Measurements from ENCODE around the gene PRELP. TPM values are rescaled to one million over a fixed set of nuclear protein-coding genes. Genes with fewer than 3 reads are reported as not detected.
A peak's percentile ranks its signal among the peaks of the same experiment; 100 is the strongest.

PRELP gene
- total RNA-seq = 0.25 TPM in 1 of 2 replicates, not detected in the other
- polyA plus RNA-seq = 0.26 TPM in 1 of 2 replicates, not detected in the other

GRCh38 chr1:203475012-203475981 lies at the start of gene PRELP:
Gene PRELP (plus strand): TSS chr1:203475806. CDS start chr1:203483185, 7,379 bp downstream.
- H3K27ac ChIP-seq = no peak within 1 kb of the TSS
- peak; percentile 29 to 60 for DNase-seq (ENCODE audit: low read depth in 1 of 2, low spot score in 1 of 2)
- H3K9me3 ChIP-seq (ENCODE audit: low read depth) = no peaks in the 10 kb centered on the region
- TF ChIP-seq, protein P1, sequence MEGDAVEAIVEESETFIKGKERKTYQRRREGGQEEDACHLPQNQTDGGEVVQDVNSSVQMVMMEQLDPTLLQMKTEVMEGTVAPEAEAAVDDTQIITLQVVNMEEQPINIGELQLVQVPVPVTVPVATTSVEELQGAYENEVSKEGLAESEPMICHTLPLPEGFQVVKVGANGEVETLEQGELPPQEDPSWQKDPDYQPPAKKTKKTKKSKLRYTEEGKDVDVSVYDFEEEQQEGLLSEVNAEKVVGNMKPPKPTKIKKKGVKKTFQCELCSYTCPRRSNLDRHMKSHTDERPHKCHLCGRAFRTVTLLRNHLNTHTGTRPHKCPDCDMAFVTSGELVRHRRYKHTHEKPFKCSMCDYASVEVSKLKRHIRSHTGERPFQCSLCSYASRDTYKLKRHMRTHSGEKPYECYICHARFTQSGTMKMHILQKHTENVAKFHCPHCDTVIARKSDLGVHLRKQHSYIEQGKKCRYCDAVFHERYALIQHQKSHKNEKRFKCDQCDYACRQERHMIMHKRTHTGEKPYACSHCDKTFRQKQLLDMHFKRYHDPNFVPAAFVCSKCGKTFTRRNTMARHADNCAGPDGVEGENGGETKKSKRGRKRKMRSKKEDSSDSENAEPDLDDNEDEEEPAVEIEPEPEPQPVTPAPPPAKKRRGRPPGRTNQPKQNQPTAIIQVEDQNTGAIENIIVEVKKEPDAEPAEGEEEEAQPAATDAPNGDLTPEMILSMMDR (IDR thresholded peaks at IDR 0.05; ENCODE audit: low read depth, low read length) = no peak
- no peak within 1 kb of the TSS for H3K4me3 ChIP-seq
- no peaks in the 10 kb centered on the region for H3K27me3 ChIP-seq
- H3K36me3 ChIP-seq = no peaks in the 10 kb centered on the region
- H3K4me1 ChIP-seq (ENCODE audit: low read depth) = peaks cover 11% of the 10 kb centered on the region

GRCh38 chr1:203426366-203426765 lies 49.2 kb upstream of the PRELP start:
- TF ChIP-seq, protein P1 (IDR thresholded peaks at IDR 0.05; ENCODE audit: low read depth, low read length) = no peak
- Histone ChIP-seq H3K4me3 (no peak overlapping the region), H3K27me3 (no peaks in the 10 kb centered on the region)

GRCh38 chr1:203426870-203427269 lies 48.7 kb upstream of the PRELP start:
- Histone ChIP-seq H3K27ac (no peak overlapping the region), H3K36me3 (no peaks in the 10 kb centered on the region), H3K4me3 (no peak overlapping the region), H3K27me3 (no peaks in the 10 kb centered on the region), H3K4me1 (ENCODE audit: low read depth) (peaks cover 6% of the 10 kb centered on the region), H3K9me3 (ENCODE audit: low read depth) (no peaks in the 10 kb centered on the region)
- DNase-seq (ENCODE audit: low read depth in 1 of 2, low spot score in 1 of 2) = no peak
- TF ChIP-seq, protein P1 (IDR thresholded peaks at IDR 0.05; ENCODE audit: low read depth, low read length) = no peak

More at GRCh38 chr1:203426366-203426765, 49.2 kb upstream of the PRELP start:
- no peak for DNase-seq (ENCODE audit: low read depth in 1 of 2, low spot score in 1 of 2)
- H3K36me3 ChIP-seq = no peaks in the 10 kb centered on the region
- H3K9me3 ChIP-seq (ENCODE audit: low read depth) = no peaks in the 10 kb centered on the region
- no peak overlapping the region for H3K27ac ChIP-seq
- peaks cover 6% of the 10 kb centered on the region for H3K4me1 ChIP-seq (ENCODE audit: low read depth)

GRCh38 chr1:203427451-203427850 lies 48.2 kb upstream of the PRELP start:
- Histone ChIP-seq H3K27me3 (no peaks in the 10 kb centered on the region), H3K9me3 (ENCODE audit: low read depth) (no peaks in the 10 kb centered on the region), H3K4me1 (ENCODE audit: low read depth) (peaks cover 6% of the 10 kb centered on the region), H3K4me3 (no peak overlapping the region), H3K27ac (no peak overlapping the region), H3K36me3 (no peaks in the 10 kb centered on the region)
- no peak for DNase-seq (ENCODE audit: low read depth in 1 of 2, low spot score in 1 of 2)
- TF ChIP-seq, protein P1 (IDR thresholded peaks at IDR 0.05; ENCODE audit: low read depth, low read length) = no peak

DNA sequence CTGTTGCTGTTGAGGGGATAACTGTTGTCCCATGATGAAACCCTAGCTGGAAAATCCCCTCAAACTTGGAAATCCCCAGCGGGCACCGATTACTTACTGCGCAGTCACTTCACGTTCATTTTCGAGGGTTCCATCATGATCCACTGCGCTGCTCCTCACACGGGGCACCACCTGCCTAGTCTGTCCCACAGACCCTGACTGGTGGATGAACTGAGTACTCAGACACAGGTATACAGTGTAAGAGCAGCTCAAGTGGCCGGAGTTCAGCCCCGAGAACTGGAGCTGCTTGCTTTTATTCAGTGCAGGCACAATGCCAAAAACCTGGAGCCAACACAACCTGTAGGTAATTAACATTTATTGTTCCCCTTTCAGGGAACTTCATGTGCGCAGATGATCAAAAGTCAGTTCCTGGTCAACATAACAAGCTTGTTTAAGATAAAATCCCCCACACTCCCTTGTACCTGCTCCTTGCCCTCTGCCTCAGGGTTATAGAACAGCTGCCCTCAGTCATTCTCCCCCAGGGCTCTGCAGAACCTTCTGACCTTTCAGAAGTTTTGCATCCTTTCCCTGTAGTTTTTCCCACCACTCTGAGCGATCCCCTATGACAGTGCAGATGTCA lies 46.5 kb upstream of the PRELP start:
- H3K27me3 ChIP-seq = no peaks in the 10 kb centered on the region

More for the DNA sequence above, 46.5 kb upstream of the PRELP start:
- TF ChIP-seq, protein P1 (IDR thresholded peaks at IDR 0.05; ENCODE audit: low read depth, low read length) = no peak
- H3K27ac ChIP-seq = no peak overlapping the region
- H3K36me3 ChIP-seq = no peaks in the 10 kb centered on the region
- no peaks in the 10 kb centered on the region for H3K9me3 ChIP-seq (ENCODE audit: low read depth)
- H3K4me3 ChIP-seq = no peak overlapping the region
- DNase-seq (ENCODE audit: low read depth in 1 of 2, low spot score in 1 of 2) = peak in 1 of 2 donors; percentile 27
- peaks cover 6% of the 10 kb centered on the region for H3K4me1 ChIP-seq (ENCODE audit: low read depth)

All from cardiac muscle cell (in vitro differentiated cells and primary cell).